GM18526 (cell line): Measurements from ENCODE around the gene ROR1.

Experiments
- POLR2A ChIP-seq: IDR thresholded peaks from 3 replicates; pipeline ENCODE4 v1.6.1; 2011; ENCODE audit not compliant: insufficient read length; ENCODE audit errors: extremely low read depth

ROR1 gene

GRCh38 chr1:63875636-63876035 lies 101.8 kb downstream of the ROR1 start:
- TF ChIP-seq POLR2A: no peak

- TF ChIP-seq POLR2A: no peak
Observed at GRCh38 chr1:63877021-63877767, 103.4 kb downstream of the ROR1 start.

GRCh38 chr1:63877816-63878215 lies 104.0 kb downstream of the ROR1 start:
- TF ChIP-seq POLR2A: no peak

- no peak for TF ChIP-seq POLR2A
Observed at GRCh38 chr1:63878932-63879331, 105.1 kb downstream of the ROR1 start.

- TF ChIP-seq POLR2A: no peak
Observed at GRCh38 chr1:63880958-63881576, 107.2 kb downstream of the ROR1 start.

- no peak for TF ChIP-seq POLR2A
Observed at GRCh38 chr1:63882048-63882704, 108.4 kb downstream of the ROR1 start.

- TF ChIP-seq POLR2A: no peak
Observed at GRCh38 chr1:63883494-63884235, 109.8 kb downstream of the ROR1 start.

- no peak for TF ChIP-seq POLR2A
Observed at GRCh38 chr1:63884486-63884885, 110.7 kb downstream of the ROR1 start.

- no peak for TF ChIP-seq POLR2A
Observed at GRCh38 chr1:63885899-63886298, 112.1 kb downstream of the ROR1 start.

- no peak for TF ChIP-seq POLR2A
Observed at GRCh38 chr1:63886340-63886739, 112.5 kb downstream of the ROR1 start.

- no peak for TF ChIP-seq POLR2A
Observed at GRCh38 chr1:63887809-63888208, 114.0 kb downstream of the ROR1 start.

GRCh38 chr1:63888984-63889383 lies 115.2 kb downstream of the ROR1 start:
- TF ChIP-seq POLR2A: no peak

- TF ChIP-seq POLR2A: no peak
Observed at GRCh38 chr1:63890468-63890867, 116.7 kb downstream of the ROR1 start.

GRCh38 chr1:63891060-63891690 lies 117.4 kb downstream of the ROR1 start:
- no peak for TF ChIP-seq POLR2A
